GM23248 (cell line): ENCODE measurements around the gene ATP2B2.

ENCODE experiments used
- EZH2 ChIP-seq: fragments of 200-600 bp; sonication (generic); IDR thresholded peaks from 2 replicates; pipeline ENCODE4 v1.6.1; 2018; ENCODE audit warnings: antibody characterized with exemption, mild to moderate bottlenecking; ENCODE audit not compliant: insufficient read depth, poor library complexity, severe bottlenecking
- EZH2phosphoT487 ChIP-seq: fragments of 200-600 bp; sonication (generic); IDR thresholded peaks from 2 replicates; pipeline ENCODE4 v1.6.1; 2018; ENCODE audit warnings: antibody characterized with exemption, moderate library complexity, mild to moderate bottlenecking, low read depth; ENCODE audit not compliant: insufficient read depth

DNA sequence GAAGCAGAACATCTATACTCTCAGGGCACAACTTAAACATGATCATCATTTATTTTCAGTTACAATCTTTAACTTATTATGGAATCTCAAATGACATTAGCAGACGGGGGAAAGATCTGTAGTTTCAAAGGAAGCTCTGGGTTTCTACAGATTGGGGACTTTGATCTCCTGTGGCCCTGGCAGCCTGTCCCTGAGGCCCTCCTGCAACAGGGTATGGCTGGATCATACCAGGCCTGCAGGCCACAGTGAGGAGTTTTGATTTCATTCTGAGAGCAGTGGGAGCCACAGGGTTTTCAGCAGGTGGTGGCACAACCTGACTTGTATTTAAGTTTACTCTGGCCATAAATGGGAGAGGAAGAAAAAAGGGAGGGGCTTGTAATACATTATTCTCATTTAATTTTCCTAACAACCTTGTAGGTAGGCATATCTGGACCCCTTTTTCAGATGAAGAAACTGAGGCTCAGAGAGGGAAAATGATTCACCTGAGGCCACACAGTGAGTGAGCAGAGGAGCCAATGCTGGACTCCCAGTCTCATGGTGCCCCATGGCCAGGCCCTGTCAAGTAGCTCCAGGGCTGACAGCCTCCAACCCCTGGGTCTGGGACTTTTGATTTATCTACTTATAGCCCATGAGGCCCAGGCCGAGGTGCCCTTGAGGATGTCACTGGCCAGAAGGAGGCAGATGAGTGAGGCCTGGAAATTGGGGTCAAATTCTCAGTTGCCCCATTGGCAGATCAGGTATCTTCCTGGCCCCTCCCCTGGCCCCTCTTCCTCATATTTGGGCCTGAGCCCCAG lies 71.0 kb downstream of the ATP2B2 start:
- TF ChIP-seq EZH2phosphoT487 (no peak), EZH2 (no peak)
